PC-9 (cell line): Measurements from ENCODE around the gene PRPF38A. TPM values are rescaled to one million over a fixed set of nuclear protein-coding genes. Genes with fewer than 3 reads are reported as not detected.

ENCODE experiments used
- BruUV-seq: library from RNA; stranded (reverse); fragments of 400-500 nt; replicated peaks from 2 replicates; lab custom pipeline; 2021; lab: Mats Ljungman, UMichigan
- CTCF ChIA-PET: fragments of 300-600 bp; sonication (Branson Sonifier 250); formaldehyde crosslinking; loops from one replicate; lab custom pipeline; 2022; ENCODE audit warnings: antibody characterized with exemption; lab: Charles Lee
- POLR2A ChIA-PET: fragments of 300-600 bp; sonication (Branson Sonifier 250); formaldehyde crosslinking; loops from one replicate; lab custom pipeline; 2022; ENCODE audit warnings: antibody characterized with exemption; ENCODE audit not compliant: unreplicated experiment; lab: Charles Lee
- DNase-seq, 2 experiments: peaks; one replicate each; pipeline versions ENCODE4 v3.0.0 to v3.0.0-alpha.2; 2015 to 2022; ENCODE audit warnings: mixed read lengths in 1 of 2
- H2AFZ ChIP-seq: fragments of 200-600 bp; sonication (generic); 2 replicates; pipeline ENCODE4 v1.8.1; 2017; ENCODE audit warnings: antibody characterized with exemption
- H3F3A ChIP-seq: fragments of 200-600 bp; sonication (generic); 2 replicates; pipeline ENCODE4 v1.8.1; 2017; ENCODE audit warnings: antibody characterized with exemption, mild to moderate bottlenecking, low read depth; ENCODE audit not compliant: insufficient read depth
- H3K27ac ChIP-seq: fragments of 200-600 bp; sonication (generic); 2 replicates; pipeline ENCODE4 v1.6.1; 2016; ENCODE audit warnings: mixed run types
- H3K27me3 ChIP-seq: fragments of 200-600 bp; sonication (generic); 2 replicates; pipeline ENCODE4 v1.6.1; 2016; ENCODE audit warnings: low read depth, mixed run types; ENCODE audit not compliant: insufficient read depth
- H3K36me3 ChIP-seq: fragments of 200-600 bp; sonication (generic); 2 replicates; pipeline ENCODE4 v1.6.1; 2016; ENCODE audit warnings: low read depth, mixed run types
- H3K4me1 ChIP-seq: fragments of 200-600 bp; sonication (generic); replicated peaks from 2 replicates; pipeline ENCODE4 v1.6.1; 2016; ENCODE audit warnings: mixed run types; ENCODE audit not compliant: insufficient read depth
- H3K4me2 ChIP-seq: fragments of 200-600 bp; sonication (generic); 2 replicates; pipeline ENCODE4 v1.6.1; 2017; ENCODE audit warnings: mixed run types
- H3K4me3 ChIP-seq: fragments of 200-600 bp; sonication (generic); 2 replicates; pipeline ENCODE4 v1.6.1; 2016; ENCODE audit warnings: mixed run types
- H3K79me2 ChIP-seq: fragments of 200-600 bp; sonication (generic); 2 replicates; pipeline ENCODE4 v1.6.1; 2017; ENCODE audit warnings: low read depth, mixed run types
- H3K9me2 ChIP-seq: fragments of 200-600 bp; sonication (generic); 2 replicates; pipeline ENCODE4 v1.8.1; 2017; ENCODE audit warnings: mild to moderate bottlenecking; ENCODE audit not compliant: insufficient read depth
- H3K9me3 ChIP-seq: fragments of 200-600 bp; sonication (generic); 2 replicates; pipeline ENCODE4 v1.8.1; 2016; ENCODE audit warnings: low read depth; ENCODE audit not compliant: insufficient read depth
- H4K20me1 ChIP-seq: fragments of 200-600 bp; sonication (generic); 2 replicates; pipeline ENCODE4 v1.8.1; 2017; ENCODE audit not compliant: insufficient read depth
- EZH2 ChIP-seq: fragments of 200-600 bp; sonication (generic); IDR thresholded peaks from 2 replicates; pipeline ENCODE4 v1.8.0; 2017; ENCODE audit warnings: antibody characterized with exemption, low read depth
- intact Hi-C: fragments of 100-400 bp; cut with micrococcal nuclease; formaldehyde crosslinking; loops from one replicate; pipeline ENCODE4 v1.10.0; 2022; ENCODE audit not compliant: unreplicated experiment
- total RNA-seq: library from RNA; stranded (reverse); gene quantifications from 2 replicates; pipeline ENCODE4 v1.2.3, GENCODE V29; 2021
- TF ChIP-seq, protein P1 (sequence below): fragments of 200-600 bp; sonication (generic); conservative IDR thresholded peaks from 2 replicates; pipeline ENCODE4 v1.6.1; 2017; ENCODE audit warnings: mixed run types, antibody characterized with exemption, mild to moderate bottlenecking, moderate library complexity

Gene PRPF38A
- total RNA-seq, 1 experiment from 2014 or later, result 57.2 TPM

DNA sequence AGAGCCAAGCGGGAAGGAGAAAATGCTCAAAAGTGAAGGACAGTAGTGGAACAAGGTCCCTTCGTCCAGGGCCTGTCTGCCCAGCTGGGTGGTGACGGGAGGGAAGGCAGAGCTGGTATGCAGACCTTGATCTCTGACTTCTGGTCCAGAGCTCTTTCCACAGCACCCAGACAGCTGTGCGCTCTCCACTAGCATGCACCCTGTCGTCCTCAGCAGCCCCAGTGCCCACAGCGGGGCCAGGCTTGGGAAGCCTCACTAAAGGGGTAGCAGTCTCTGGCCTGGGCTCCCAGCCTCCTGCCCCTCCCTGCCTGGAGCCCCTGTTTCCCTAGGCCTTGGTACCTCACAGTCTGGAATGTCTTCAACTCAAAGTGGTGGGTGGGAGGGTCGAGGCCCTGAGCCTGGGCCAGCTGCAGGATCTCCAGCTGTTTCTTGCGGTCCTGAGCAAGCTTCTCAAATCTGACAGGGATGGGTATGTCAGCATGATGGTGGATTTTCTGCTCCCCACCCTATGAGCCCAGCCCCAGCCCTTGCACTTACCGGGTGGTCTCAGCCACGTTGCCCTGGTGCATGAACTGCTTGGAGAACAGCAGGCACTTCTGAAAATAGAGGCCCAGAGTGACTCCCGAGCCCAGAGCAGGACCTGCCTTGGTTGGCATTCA lies 48.4 kb upstream of the PRPF38A start:
- CTCF ChIA-PET, result interaction anchor here (0.7 kb wide), 1 partner anchor 265 kb away, joined by 5 read pairs; no protein-coding TSS in a partner anchor

DNA sequence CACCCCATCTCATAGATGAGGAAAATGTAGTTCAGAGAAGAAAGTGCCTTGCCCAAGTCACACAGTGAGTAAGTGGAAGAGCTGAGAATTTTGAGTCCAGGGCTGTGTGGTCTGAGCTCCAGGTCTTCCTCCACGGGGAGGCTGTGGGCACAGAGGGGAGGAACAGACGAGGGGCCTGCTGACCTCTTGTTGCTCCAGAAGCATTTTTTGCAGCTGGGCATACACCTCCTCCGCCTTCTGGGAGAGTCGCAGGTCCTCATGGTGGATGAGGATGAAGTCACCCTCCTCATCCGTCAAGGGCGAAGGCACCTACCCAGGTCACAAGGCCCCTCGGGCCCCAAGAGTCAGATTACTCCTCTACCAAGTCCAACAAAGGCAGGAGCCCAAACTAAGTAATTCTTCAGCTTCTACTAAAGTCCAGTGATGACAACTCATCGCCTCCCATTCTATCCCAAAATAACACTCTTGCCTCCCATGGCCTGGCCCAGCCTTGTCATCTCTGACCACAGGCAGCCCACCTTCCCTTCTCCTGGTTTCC lies 47.5 kb upstream of the PRPF38A start:
- Histone ChIP-seq H3K9me3 (no peaks in the 10 kb centered on the region), H2AFZ (no peak overlapping the region), H3K4me2 (no peak overlapping the region), H3K36me3 (peaks cover 11% of the 10 kb centered on the region; the same call in 1 of the 2 replicates), H3K79me2 (no peaks in the 10 kb centered on the region), H3K4me1 (no peaks in the 10 kb centered on the region), H4K20me1 (no peaks in the 10 kb centered on the region), H3K4me3 (no peak overlapping the region), H3K27me3 (no peaks in the 10 kb centered on the region), H3F3A (no peaks in the 10 kb centered on the region), H3K9me2 (no peaks in the 10 kb centered on the region), H3K27ac (no peak overlapping the region)
- no TSS peak for BruUV-seq
- DNase-seq, result no peak
- intact Hi-C loops, result no loop called here
- ChIA-PET CTCF (no interaction called here), POLR2A (no interaction called here)
- no peak for TF ChIP-seq EZH2
- TF ChIP-seq, protein P1, sequence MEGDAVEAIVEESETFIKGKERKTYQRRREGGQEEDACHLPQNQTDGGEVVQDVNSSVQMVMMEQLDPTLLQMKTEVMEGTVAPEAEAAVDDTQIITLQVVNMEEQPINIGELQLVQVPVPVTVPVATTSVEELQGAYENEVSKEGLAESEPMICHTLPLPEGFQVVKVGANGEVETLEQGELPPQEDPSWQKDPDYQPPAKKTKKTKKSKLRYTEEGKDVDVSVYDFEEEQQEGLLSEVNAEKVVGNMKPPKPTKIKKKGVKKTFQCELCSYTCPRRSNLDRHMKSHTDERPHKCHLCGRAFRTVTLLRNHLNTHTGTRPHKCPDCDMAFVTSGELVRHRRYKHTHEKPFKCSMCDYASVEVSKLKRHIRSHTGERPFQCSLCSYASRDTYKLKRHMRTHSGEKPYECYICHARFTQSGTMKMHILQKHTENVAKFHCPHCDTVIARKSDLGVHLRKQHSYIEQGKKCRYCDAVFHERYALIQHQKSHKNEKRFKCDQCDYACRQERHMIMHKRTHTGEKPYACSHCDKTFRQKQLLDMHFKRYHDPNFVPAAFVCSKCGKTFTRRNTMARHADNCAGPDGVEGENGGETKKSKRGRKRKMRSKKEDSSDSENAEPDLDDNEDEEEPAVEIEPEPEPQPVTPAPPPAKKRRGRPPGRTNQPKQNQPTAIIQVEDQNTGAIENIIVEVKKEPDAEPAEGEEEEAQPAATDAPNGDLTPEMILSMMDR, result no peak

More for the DNA sequence above, 48.4 kb upstream of the PRPF38A start:
- H3F3A ChIP-seq, result no peaks in the 10 kb centered on the region
- H3K4me2 ChIP-seq, result no peak overlapping the region
- intact Hi-C loops, result no loop called here
- H3K4me1 ChIP-seq, result no peaks in the 10 kb centered on the region
- no peak overlapping the region for H2AFZ ChIP-seq
- H3K9me3 ChIP-seq, result no peaks in the 10 kb centered on the region
- no peaks in the 10 kb centered on the region for H4K20me1 ChIP-seq
- H3K36me3 ChIP-seq, result peaks cover 11% of the 10 kb centered on the region; the same call in 1 of the 2 replicates
- no peaks in the 10 kb centered on the region for H3K27me3 ChIP-seq
- TF ChIP-seq, protein P1, result no peak
- TF ChIP-seq EZH2, result no peak
- no TSS peak for BruUV-seq
- no peak overlapping the region for H3K4me3 ChIP-seq
- POLR2A ChIA-PET, result interaction anchor here (0.7 kb wide), 1 partner anchor 15 kb away, joined by 4 read pairs; no protein-coding TSS in a partner anchor
- no peak for DNase-seq
- no peaks in the 10 kb centered on the region for H3K9me2 ChIP-seq
- no peak overlapping the region for H3K27ac ChIP-seq
- no peaks in the 10 kb centered on the region for H3K79me2 ChIP-seq

DNA sequence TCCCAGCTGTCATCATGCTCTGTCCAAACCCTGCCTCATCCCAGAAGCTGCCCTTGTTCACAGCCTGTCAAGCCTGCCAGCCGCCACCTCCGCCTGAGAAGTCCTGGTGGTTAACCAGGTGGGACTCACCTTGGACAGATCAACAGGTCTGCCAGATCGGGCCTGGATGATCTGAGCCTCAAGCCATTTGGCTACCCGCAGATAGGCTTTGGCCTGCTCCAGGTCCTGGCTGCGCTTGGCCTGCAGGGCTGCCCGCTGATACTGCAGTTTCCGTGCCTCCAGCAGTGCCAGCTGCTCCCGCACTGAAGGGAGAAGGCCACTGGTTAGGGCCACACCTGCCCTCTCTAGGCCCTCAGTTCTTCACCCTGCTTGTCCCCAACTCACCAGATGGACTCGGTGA lies 47.0 kb upstream of the PRPF38A start:
- BruUV-seq, result no TSS peak
- Histone ChIP-seq H3K9me3 (no peaks in the 10 kb centered on the region), H3K27me3 (no peaks in the 10 kb centered on the region), H3F3A (no peaks in the 10 kb centered on the region), H3K4me2 (no peak overlapping the region), H3K4me3 (no peak overlapping the region), H4K20me1 (no peaks in the 10 kb centered on the region), H3K9me2 (no peaks in the 10 kb centered on the region), H3K36me3 (peaks cover 11% of the 10 kb centered on the region; the same call in 1 of the 2 replicates), H2AFZ (no peak overlapping the region), H3K27ac (no peak overlapping the region), H3K79me2 (no peaks in the 10 kb centered on the region), H3K4me1 (no peaks in the 10 kb centered on the region)
- CTCF ChIA-PET, result no interaction called here
- intact Hi-C loops, result no loop called here
- TF ChIP-seq, protein P1, result no peak
- no peak for TF ChIP-seq EZH2
- POLR2A ChIA-PET, result no interaction called here
- DNase-seq, result no peak
